GM18858 (cell line): Measurements from ENCODE around the gene C3orf80.
A peak's percentile ranks its signal among the peaks of the same experiment; 100 is the strongest.
"Not testable (repeated sequence)": the region's sequence is repeated elsewhere in the genome, so short reads cannot be mapped to it uniquely, and the experiment has no call there.

Source experiments
- ATAC-seq: cut with Tn5 transposase; IDR thresholded peaks from one replicate; pipeline ENCODE4 v1.9.1; 2021; ENCODE audit not compliant: unreplicated experiment

C3orf80 gene

GRCh38 chr3:160225176-160226025 is at the start of gene C3orf80:
TSS of gene C3orf80 (plus strand) at chr3:160225422. CDS start at chr3:160225636, 214 bp downstream.
- ATAC-seq, result peak; percentile 80

- ATAC-seq, result no peak
These were observed 48.3 kb upstream of the C3orf80 start for GRCh38 chr3:160176923-160177322.

- not testable (repeated sequence) for ATAC-seq
These were observed 46.6 kb upstream of the C3orf80 start for GRCh38 chr3:160178661-160179060.

GRCh38 chr3:160179403-160179802 is 45.8 kb upstream of the C3orf80 start:
- not testable (repeated sequence) for ATAC-seq

GRCh38 chr3:160179906-160180305 is 45.3 kb upstream of the C3orf80 start:
- ATAC-seq, result no peak

- no peak for ATAC-seq
These were observed 44.5 kb upstream of the C3orf80 start for GRCh38 chr3:160180581-160181216.

GRCh38 chr3:160183345-160184076 is 41.7 kb upstream of the C3orf80 start:
- ATAC-seq, result peak; percentile 47

GRCh38 chr3:160184655-160185054 is 40.6 kb upstream of the C3orf80 start:
- ATAC-seq, result no peak

GRCh38 chr3:160185751-160186150 is 39.5 kb upstream of the C3orf80 start:
- ATAC-seq, result no peak

GRCh38 chr3:160187288-160187687 is 37.9 kb upstream of the C3orf80 start:
- no peak for ATAC-seq

GRCh38 chr3:160192310-160193029 is 32.8 kb upstream of the C3orf80 start:
- no peak for ATAC-seq

- no peak for ATAC-seq
These were observed 31.5 kb upstream of the C3orf80 start for GRCh38 chr3:160193644-160194192.

- no peak for ATAC-seq
These were observed 30.8 kb upstream of the C3orf80 start for GRCh38 chr3:160194438-160194837.

- no peak for ATAC-seq
These were observed 30.1 kb upstream of the C3orf80 start for GRCh38 chr3:160195106-160195505.

- ATAC-seq, result no peak
These were observed 28.6 kb upstream of the C3orf80 start for GRCh38 chr3:160196511-160197104.

GRCh38 chr3:160199108-160199507 is 26.1 kb upstream of the C3orf80 start:
- no peak for ATAC-seq

- ATAC-seq, result no peak
These were observed 24.9 kb upstream of the C3orf80 start for GRCh38 chr3:160200353-160200752.

GRCh38 chr3:160204396-160205011 is 20.7 kb upstream of the C3orf80 start:
- not testable (repeated sequence) for ATAC-seq

GRCh38 chr3:160205606-160206005 is 19.6 kb upstream of the C3orf80 start:
- no peak for ATAC-seq

- ATAC-seq, result no peak
These were observed 14.9 kb upstream of the C3orf80 start for GRCh38 chr3:160210341-160210740.
